ENCODE results near the gene HOXA9. TPM values are rescaled to one million over a fixed set of nuclear protein-coding genes. Genes with fewer than 3 reads are reported as not detected.

HOXA9 gene
- total and polyA plus RNA-seq, 4 donors, result 0.02 to 0.70 TPM; not detected in 2

DNA sequence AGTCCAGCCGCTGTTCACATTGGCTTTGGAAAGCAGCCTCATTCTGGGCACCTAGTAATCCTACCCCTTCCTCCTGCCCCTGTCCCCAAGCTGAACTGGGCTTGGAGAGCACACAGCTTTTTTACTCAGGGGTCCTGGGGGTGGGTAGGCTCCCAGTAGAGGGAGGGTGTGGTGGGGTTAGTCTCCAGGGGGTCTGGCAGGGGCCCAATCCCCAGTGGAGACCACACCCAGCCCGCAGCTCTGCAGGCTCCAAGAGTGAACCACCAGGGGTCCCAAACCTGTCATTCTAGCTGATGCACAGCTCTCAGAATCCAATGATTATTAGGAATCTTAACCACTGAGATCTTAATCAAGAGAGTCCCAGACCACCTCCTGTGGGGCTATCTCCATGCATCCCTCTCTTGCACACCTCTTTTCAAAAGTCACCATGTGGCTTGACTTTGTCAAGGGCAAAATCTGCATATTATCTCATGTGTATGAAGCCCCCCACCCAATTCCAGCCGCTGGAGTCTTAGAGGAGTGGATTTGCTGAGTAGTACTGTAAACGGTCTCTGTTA is 17.0 kb upstream of the HOXA9 start:
- Histone ChIP-seq H3K9ac (ENCODE audit: low read depth in 1 of 2, low read length in 2 of 2) (no peak overlapping the region), H3K36me3 (ENCODE audit: control insufficient read depth in 4 of 4, insufficient read depth in 3 of 4, low read depth in 1 of 4, low read length in 3 of 4) (no peaks in the 10 kb centered on the region)
- WGBS, result 20% methylated on average over 4 of the region's 4 CpGs

More for the DNA sequence above, 17.0 kb upstream of the HOXA9 start:
- Histone ChIP-seq H3K9me3 (ENCODE audit: control insufficient read depth in 4 of 4, low read length in 3 of 4) (peaks cover 0 to 4% (median 0%) of the 10 kb centered on the region in 4 donors), H3K4me3 (ENCODE audit: low read depth in 1 of 3, low read length in 3 of 3) (no peak overlapping the region), H3K27ac (ENCODE audit: low read depth in 1 of 2, low read length in 2 of 2) (no peak overlapping the region), H3K27me3 (ENCODE audit: control insufficient read depth in 4 of 4, insufficient read depth in 4 of 4, low read length in 3 of 4) (peaks cover 17 to 56% (median 26%) of the 10 kb centered on the region in 4 donors), H3K4me1 (ENCODE audit: control insufficient read depth in 4 of 4, insufficient read depth in 4 of 4, low read length in 3 of 4) (peaks cover 2 to 24% (median 14%) of the 10 kb centered on the region in 4 donors)
- TF ChIP-seq EGR1 (IDR thresholded peaks at IDR 0.05; ENCODE audit: low read depth in 2 of 2) (no peak), RAD21 (IDR thresholded peaks at IDR 0.05) (no peak), REST (IDR thresholded peaks at IDR 0.05) (no peak), HNF4A (conservative IDR thresholded peaks at IDR 0.05) (no peak), TAF1 (conservative IDR thresholded peaks at IDR 0.05) (no peak), JUND (IDR thresholded peaks at IDR 0.05) (no peak), GABPA (IDR thresholded peaks at IDR 0.05 in 1 of 2, conservative IDR thresholded peaks at IDR 0.05 in 1 of 2) (no peak), FOXA1 (IDR thresholded peaks at IDR 0.05) (no peak), RXRA (IDR thresholded peaks at IDR 0.05) (no peak), SP1 (IDR thresholded peaks at IDR 0.05) (no peak), ATF3 (IDR thresholded peaks at IDR 0.05) (no peak), HNF4G (IDR thresholded peaks at IDR 0.05) (no peak), FOXA2 (IDR thresholded peaks at IDR 0.05) (no peak), ZBTB33 (IDR thresholded peaks at IDR 0.05) (no peak), YY1 (IDR thresholded peaks at IDR 0.05) (no peak)
- TF ChIP-seq, protein P1, sequence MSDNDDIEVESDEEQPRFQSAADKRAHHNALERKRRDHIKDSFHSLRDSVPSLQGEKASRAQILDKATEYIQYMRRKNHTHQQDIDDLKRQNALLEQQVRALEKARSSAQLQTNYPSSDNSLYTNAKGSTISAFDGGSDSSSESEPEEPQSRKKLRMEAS (IDR thresholded peaks at IDR 0.05), result no peak
- TF ChIP-seq, protein P2, sequence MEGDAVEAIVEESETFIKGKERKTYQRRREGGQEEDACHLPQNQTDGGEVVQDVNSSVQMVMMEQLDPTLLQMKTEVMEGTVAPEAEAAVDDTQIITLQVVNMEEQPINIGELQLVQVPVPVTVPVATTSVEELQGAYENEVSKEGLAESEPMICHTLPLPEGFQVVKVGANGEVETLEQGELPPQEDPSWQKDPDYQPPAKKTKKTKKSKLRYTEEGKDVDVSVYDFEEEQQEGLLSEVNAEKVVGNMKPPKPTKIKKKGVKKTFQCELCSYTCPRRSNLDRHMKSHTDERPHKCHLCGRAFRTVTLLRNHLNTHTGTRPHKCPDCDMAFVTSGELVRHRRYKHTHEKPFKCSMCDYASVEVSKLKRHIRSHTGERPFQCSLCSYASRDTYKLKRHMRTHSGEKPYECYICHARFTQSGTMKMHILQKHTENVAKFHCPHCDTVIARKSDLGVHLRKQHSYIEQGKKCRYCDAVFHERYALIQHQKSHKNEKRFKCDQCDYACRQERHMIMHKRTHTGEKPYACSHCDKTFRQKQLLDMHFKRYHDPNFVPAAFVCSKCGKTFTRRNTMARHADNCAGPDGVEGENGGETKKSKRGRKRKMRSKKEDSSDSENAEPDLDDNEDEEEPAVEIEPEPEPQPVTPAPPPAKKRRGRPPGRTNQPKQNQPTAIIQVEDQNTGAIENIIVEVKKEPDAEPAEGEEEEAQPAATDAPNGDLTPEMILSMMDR (IDR thresholded peaks at IDR 0.05; ENCODE audit: low read depth, low read length, missing input control), result no peak
- no peak for DNase-seq (ENCODE audit: low spot score)
